HG02852 (cell line): ENCODE data around the gene AVP.

Experiments used
- ATAC-seq: cut with Tn5 transposase; IDR thresholded peaks from one replicate; pipeline ENCODE4 v1.9.1; 2021; ENCODE audit warnings: mild to moderate bottlenecking, moderate library complexity; ENCODE audit not compliant: unreplicated experiment

The AVP gene

GRCh38 chr20:3109350-3110302 lies 25.1 kb upstream of the AVP start:
- no peak for ATAC-seq

DNA sequence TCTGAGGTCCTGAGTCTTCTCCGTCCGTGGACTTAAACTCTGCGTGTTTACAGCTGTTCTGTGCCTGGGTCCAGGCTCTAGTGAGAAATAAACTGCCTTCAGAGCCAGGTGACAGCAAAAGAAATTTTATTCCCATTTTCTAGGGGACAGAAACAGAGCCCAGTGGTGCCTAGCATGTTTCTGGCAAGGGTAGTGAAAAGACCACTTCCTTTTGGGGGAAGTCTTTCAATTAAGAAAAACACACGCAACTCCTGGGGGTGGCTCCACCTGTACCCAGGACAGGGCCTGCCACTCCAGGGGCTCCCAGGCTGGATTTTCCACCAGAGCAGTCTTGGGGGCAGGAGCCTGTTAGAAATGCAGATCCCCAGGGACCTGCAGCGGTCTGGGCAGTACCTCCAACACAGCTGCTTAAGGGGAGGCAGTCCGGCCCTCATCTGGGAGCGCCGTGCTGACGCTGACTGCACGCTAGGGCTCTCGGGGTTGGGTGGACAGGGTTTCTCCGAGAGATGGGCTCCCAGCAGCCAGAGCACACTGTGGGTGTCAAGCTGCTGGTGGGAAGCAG lies 23.0 kb upstream of the AVP start:
- ATAC-seq = no peak

DNA sequence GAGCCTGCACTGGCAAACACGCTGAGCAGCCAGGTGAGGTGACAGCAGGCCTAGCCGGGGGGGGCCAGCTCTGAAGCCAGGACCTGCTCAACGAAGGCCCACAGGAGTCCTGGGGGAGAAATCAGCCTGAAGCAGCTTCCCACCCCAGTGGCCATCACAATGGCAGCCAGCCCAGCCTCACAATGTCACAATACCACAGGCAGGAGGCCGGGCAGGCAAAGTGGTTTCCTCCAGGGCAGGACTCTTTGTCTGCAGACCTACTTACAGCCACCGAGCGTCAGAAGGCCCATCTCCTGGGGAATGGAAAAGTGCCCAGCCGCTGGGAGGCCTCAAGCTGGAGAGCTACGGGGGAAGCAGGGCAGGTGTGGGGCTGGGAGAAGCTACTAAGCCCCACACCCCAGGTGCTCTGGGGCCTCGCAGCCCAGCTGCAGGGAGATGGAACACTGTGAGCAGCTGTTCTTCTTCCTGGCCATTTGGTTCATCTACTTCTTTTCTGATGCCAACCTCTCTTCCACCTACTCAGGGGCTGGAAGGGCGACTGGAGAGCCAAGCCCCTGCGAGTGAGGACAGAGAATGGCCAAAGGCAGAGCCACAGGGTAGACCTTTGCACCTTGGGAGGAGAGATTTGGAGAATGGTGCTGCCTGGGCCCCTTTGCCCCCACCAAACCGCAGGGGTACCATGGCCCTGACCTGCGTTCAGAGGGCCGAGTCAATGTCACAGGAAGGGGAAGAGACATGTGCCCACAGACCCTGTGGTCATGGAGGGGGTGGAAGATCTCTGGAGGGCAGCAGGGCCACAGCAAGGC lies 22.3 kb upstream of the AVP start:
- ATAC-seq = no peak

- no peak for ATAC-seq
These were observed 21.7 kb upstream of the AVP start for GRCh38 chr20:3106185-3106584.

DNA sequence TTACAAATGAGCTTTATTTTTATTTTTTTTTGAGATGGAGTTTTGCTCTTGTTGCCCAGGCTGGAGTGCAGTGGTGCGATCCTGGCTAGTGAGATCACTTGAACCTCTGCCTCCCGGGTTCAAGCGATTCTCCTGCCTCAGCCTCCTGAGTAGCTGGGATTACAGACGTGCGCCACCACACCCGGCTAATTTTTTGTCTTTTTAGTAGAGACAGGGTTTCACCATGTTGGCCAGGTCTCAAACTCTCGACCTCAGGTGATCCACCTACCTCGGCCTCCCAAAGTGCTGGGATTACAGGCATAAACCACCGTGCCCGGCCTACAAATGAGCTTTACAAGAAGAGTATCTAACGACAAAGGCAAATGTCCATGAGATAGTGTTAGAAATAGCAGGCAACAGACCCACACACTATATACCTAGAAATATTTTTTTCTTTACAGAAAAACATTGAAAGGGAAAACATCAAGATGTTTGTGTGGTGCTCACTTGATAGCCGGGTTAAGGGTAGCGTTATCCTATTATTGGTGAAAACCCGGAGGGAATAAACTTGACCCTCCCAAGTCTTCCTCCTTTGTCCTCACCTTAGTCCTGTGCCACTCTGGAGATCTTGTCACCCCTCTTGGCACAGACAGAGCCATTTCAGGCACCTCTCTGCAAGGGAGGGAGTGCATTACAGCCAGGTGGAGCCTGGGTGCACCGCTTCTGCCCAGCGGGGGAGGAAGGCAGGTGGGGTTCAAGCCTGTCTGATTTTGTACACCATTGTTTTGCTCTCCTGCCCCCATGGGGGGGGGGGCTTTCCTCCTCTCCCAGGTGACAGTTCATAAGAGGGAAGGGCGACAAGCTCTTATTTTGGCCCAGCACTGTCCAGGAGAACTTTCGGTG lies 21.0 kb upstream of the AVP start:
- no peak for ATAC-seq

DNA sequence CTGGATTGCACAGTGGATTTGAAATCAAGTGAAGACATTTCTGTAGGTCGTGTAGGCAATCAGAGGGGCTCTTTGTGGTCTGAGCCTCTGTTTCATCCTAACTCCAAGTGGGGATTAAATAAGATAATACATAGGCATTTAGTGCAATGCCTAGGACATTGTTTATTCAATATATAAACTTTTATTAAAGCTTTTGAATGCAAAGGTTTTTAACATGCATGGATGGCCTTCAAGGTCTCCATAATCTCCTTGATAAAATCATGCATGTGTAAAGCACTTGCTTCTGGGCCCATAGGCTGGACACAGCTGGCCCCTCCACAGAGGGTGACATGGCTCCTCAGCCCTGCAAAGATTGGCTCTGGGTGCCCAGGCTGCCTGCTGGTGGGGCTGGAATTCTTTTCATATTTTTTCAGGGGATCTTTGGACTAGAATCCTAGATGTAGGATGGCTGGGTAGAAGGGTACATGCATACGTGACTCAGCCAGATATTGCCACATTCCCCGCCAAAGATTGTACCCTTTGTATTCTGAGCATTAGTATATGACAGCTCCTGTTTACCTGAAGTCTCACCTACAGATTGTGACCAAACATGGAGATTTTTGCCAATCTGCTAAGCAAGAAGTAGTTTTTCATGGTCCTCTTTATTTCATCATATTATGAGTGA lies 19.0 kb upstream of the AVP start:
- no peak for ATAC-seq

DNA sequence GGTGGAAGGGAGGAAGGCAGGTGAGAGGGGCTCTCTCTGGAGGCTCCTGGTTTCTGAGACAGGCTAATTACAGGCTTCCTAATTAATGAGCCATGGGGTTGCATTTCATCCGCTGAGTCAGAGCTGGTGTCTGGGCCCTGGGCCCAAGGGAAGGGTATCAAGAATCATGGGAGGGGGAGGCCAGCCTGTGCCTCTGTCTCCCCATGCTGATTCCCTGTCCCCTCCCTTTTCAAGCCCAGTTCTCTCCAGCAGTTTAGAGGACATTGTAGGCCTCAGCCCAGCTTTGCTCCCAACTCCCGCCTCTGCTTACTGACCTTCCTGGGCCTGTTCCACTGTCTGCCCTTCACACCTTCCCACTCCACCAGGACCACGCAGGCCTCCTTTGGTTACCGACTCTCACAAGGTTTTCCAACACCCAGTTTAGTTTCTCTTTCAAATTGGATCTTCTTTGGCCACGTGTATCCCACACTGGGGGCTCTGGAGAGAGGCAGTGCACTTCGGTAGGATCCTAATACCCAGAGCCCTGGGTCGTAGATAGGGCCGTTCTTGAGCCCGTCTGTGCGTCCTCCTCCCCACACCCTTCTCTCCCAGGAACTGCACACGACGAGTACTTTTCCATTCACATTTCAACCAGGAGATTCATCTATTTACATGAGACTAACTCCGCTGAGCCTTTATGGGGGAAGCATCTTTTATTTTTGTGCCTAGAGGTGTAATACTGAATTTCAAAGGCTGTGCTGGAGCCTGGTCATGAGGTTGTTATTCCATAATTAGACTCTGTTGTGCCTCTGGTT lies 18.2 kb upstream of the AVP start:
- ATAC-seq = no peak

GRCh38 chr20:3101737-3102574 lies 17.4 kb upstream of the AVP start:
- no peak for ATAC-seq

DNA sequence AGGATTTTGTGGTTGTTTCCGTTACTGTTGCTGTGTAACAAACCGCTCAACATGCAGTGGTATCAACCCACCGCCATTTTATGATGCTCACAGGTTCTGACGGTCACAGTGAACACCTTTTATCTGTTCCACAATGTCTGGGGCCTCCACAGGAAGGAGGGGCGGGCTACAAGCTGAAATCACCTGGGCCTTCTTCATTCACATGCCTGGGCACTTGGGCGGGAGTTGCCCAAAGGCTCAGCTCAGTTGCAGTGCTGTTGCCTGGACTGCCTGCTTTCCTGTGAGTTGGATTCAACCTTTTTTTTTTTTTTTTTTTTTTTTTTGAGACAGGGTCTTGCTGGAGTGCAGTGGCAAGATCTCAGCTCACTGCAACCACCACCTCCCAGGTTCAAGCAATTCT lies 16.7 kb upstream of the AVP start:
- ATAC-seq = no peak

GRCh38 chr20:3100480-3100879 lies 16.0 kb upstream of the AVP start:
- no peak for ATAC-seq

DNA sequence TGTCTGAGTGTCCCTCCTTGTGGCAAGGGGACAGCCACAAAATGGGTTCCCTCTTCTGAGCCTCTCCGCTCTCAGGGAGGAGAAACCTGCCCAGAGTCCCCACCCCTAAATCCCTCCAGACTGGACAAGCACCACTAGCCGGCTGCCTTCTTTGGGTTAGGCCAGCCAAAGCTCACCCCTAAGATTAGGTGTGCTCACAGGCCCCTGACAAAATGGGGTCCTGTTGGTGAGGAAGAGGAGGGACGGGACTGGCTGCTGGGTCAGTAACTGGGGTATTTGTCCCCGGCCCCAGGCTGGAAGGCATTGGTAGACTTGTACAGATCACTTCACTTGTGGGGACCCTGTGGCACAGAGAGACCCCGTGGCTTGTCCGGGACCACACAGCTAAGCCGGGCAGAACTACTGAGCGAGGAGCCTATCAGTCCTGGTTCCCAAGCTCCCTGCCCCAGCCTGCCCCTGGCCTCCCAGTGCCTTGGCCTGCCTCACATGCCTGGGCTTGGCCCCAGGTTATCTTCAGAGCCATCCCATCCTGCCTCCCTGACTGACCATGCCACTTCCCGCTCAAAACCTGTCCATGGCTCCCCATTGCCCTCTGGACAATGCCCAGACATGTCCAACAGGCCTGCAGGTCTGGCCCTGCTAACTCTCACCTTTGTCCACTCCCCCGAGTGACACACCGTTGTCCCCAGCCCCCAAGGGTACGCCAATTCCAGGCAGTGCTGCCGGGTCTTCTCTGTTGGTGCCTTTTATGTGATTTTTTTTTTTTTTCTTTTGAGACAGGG lies 10.5 kb upstream of the AVP start:
- ATAC-seq = no peak

DNA sequence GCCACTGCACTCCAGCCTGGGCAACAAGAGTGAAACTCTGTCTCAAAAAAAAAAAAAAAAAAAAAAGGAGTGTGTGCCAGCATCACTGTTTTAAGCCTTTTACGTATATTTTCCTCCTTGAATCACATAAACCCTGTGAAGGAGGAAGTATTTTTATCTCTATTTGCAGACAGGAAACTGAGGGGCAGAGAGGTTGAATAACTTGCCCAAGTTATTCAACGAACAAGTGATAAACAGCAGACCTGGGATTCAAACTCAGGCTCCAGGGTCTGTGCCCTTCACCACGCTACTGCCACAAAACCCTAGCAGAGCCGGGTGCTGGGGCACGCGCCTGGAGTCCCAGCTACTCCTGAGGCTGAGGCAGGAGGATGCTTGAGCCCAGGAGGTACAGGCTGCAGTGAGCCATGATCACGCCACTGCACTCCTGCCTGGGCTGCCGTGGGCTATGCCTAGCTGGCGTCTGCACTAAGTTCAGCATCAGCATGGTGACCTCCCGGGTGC lies 9.4 kb upstream of the AVP start:
- ATAC-seq = no peak

GRCh38 chr20:3092611-3093379 lies 8.3 kb upstream of the AVP start:
- ATAC-seq = no peak

GRCh38 chr20:3090565-3090964 lies 6.0 kb upstream of the AVP start:
- ATAC-seq = no peak

DNA sequence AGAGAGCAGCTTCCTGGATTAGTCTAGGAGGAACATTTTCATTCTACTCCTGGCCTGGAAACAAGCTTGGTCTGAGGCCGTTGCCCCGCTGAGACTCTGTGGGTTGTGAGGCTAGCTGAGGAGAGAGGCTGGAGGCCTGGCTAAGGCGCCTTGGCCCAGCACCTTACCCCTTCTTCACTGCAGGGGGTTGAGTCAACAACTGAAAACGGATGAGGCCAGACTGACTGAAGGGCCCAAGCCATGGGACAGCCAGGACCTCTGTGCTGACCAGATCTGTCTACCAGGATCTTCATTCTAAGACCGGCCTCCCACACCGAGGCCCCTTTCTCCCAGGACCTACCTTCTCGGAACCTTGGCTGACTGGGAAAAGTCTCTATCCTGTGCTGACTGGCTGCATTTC lies 3.5 kb upstream of the AVP start:
- ATAC-seq = no peak

DNA sequence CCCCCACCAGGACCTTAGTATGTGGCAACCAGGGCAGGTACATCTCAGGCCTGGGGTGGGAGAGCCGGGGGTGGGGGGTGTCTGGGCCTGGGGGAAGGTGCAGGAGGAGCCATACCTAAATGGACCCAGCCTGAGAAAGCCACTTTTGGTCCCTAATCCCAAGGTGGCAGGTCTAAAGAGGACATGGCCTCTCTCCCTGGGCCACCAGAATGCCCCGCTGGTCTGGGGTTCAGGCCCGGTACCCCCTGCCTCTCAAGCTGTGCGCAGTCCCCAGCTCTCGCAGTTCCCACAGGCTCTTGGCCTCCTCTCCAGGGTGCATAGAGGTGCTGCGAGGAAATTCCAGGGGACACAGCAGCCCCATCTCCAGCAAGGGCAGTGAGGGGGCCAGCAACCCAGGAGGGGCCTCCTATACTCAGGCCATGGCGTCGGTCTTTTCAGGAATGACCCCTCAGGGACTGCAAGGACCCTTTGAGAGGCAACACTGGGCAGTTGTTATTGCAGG lies 1.1 kb upstream of the AVP start:
- ATAC-seq = no peak

DNA sequence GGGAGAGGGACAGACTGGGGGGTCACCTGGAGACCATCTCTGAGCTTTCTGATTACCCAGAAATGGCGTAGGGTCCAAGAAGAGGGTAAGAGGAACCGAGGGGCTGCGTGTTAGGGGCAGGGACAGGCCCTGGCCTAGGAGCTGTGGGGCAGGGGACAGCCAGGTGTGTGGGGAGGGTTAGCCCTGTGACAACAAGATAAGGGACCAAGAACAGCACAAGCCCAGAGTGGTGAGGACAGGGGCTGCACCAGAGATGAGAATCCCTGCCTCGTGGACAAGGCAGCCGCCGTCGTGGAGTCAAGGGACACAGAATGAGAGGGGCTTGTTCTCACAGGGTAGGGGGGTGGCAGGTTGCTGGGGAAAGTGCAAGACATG lies 449 bp upstream of the AVP start:
- no peak for ATAC-seq
